M059J (cell line): ENCODE measurements around the gene PRDX6. TPM values are rescaled to one million over a fixed set of nuclear protein-coding genes. Genes with fewer than 3 reads are reported as not detected.
"Not testable (repeated sequence)": the region's sequence is repeated elsewhere in the genome, so short reads cannot be mapped to it uniquely, and the experiment has no call there.

Experiments used
- DNase-seq: peaks from one replicate; pipeline ENCODE4 v3.0.0-alpha.2; 2012; ENCODE audit warnings: low read depth
- total RNA-seq: library from RNA; depleted of rRNA; stranded (reverse); fragments of >200 nt; shearing (Covaris generic); gene quantifications from 2 replicates; pipeline ENCODE4 v1.2.3, GENCODE V29; 2014

The PRDX6 gene
- total RNA-seq, 1 experiment from 2014 or later, result 661 TPM

DNA sequence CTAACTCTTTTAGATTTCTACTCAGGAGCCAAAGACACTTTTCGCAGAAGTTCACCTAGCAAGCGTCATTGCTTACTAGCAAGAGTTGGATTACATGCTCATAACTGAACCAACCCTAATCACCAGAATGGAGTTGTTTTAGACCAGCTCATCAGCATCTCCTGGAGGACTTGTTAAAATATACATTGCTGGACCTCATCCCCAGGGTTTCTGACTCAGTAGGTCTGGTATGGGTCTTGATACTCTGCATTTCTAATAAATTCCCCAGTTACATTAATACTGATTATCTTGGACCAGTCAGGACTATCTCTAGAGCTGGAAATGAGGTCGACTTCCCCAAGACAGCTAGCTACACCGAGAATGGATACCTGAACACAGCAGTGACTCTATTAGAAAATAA is 9.7 kb upstream of the PRDX6 start:
- DNase-seq, result no peak

DNA sequence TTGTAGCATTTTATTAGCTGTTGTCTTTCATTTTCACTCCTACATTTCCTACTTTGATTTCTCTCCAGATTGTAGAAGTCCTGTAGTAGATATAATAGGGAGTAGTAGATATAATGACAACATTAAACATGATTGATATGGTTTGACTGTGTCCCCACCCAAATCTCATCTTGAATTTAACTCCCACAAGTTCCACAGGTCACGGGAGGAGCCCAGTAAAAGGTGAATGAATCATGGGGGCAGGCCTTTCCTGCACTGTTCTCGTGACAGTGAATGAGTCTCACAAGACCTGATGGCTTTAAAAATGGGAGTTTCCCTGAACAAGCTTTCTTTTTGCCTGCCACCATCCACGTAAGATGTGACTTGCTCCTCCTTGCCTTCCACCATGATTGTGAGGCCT is 7.5 kb upstream of the PRDX6 start:
- no peak for DNase-seq

DNA sequence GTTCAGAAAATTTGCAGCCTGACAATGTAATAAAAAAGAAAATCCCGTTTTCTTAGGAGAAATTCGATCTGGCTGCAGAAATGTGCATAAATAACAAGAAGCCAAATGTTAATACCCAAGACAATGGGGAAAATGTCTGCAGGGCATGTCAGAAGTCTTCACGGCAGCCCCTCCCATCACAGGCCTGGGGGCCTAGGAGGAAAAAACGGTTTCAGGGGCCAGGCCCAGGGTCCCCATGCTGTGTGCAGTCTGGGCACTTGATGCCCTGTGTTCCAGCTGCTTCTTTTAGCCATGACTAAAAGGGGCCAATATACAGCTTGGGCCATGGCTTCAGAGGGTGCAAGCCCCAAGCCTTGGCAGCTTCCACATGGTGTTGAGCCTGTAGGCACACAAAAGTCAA is 6.5 kb upstream of the PRDX6 start:
- DNase-seq, result no peak

DNA sequence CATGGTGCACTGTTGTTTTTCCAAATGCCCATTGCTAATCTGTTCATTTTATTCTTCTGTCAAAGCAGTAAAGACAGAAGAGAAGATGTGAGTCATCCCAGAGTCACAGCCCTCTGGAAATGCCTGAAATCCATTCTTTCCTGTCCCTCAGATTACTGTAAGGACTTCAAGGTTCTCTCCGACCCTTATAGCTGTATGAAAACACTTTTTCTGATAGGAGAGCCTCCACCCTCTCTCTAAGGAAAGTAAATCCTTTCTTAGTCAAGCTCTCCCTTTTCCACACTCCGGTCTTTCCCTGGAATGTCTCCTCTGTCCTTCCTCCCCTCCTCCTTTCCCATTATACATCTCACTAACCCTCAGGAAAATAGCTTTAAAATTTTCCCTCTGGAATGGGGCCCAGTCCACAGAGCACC is 3.5 kb upstream of the PRDX6 start:
- peak; percentile 84 for DNase-seq

DNA sequence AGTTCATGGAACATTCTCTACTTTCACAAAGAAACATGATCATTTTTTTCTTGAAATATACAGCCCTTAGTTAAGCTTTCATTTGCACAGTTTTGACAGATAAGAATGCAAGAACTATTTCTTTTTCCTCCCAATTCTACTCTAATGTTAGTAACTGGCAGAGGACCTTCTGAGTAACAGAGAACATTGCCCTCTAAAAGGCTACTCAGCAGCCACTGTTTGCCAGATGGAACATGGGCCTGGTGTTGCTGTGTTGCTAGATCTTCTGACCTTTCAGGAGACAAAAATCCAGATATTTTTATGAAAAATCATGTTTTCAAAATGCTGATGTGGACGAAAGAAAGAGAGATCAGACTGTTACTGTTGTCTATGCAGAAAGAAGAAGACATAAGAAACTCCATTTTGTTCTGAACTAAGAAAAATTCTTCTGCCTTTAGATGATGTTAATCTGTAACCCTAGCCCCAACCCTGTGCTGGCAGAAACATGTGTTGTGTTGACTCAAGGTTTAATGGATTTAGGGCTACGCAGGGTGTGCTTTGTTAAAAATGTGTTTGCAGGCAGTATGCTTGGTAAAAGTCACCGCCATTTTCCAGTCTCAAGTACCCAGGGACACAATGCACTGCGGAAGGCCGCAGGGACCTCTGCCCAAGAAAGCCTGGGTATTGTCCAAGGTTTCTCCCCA is 2.9 kb upstream of the PRDX6 start:
- DNase-seq, result no peak

DNA sequence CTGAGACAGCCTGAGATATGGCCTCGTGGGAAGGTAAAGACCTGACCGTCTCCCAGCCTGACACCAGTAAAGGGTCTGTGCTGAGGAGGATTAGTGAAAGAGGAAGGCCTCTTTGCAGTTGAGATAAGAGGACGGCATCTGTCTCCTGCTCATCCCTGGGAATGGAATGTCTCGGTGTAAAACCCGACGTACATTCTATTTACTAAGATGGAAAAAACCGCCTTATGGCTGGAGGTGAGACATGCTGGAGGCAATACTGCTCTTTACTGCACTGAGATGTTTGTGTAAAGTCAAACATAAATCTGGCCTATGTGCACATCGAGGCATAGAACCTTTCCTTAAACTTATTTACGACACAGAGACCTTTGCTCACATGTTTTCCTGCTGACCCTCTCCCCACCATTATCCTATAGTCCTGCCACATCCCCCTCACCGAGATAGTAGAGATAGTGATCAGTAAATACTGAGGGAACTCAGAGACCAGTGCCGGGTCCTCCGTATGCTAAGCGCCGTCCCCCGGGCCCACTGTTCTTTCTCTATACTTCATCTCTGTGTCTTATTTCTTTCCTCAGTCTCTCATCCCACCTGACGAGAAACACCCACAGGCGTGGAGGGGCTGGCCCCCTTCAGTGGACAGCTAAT is 2.2 kb upstream of the PRDX6 start:
- DNase-seq, result not testable (repeated sequence)

DNA sequence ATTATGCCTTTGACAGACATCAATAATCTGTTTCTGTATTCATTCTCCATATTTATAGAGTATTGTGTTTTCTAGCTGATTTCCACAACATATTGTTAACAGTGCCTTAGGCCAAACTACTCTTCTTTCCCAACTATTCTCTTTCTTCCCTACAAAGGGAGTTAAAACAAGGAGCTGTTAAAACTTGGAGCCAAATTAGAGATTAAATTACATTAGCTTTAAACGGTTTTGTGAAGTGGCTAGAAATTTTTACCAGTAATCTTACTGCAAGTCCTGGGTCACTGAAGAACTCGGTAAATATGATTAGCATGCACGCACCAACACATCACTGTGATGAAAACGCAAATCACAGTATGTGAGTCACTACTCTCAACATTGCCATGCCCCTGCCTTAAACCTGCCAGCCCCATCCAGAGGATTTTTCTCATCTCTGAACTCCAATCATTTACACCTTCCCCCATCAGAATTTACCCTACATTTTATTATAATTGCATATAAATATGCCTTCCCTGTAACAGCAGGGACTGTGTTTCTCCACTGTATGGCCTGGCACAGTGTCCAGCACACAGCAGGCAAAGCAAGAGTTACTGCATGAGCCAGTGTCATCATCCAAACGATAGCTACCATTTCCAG is 1.5 kb upstream of the PRDX6 start:
- peak; percentile 75 for DNase-seq

DNA sequence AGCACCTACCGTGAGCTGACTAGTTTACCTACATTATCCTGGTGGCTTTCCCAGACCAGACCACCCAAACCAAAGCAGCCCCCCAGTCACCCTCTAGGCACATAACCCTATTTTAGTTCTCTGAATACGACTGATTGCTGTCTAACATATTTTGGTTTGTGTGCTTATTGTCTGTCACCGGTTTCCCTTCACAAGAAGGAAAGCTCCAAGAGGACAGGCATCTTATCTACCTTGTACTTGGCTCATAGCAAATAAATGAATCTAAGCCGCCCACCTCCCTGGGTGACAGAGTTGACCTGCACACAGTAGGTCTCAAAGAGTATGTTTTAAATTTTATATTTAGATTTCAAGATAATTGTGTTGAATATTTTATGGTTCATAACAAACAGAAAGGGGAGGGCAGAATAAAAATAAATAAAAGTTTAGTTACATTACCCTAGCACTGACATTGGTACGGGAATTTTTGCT is 904 bp upstream of the PRDX6 start:
- no peak for DNase-seq

DNA sequence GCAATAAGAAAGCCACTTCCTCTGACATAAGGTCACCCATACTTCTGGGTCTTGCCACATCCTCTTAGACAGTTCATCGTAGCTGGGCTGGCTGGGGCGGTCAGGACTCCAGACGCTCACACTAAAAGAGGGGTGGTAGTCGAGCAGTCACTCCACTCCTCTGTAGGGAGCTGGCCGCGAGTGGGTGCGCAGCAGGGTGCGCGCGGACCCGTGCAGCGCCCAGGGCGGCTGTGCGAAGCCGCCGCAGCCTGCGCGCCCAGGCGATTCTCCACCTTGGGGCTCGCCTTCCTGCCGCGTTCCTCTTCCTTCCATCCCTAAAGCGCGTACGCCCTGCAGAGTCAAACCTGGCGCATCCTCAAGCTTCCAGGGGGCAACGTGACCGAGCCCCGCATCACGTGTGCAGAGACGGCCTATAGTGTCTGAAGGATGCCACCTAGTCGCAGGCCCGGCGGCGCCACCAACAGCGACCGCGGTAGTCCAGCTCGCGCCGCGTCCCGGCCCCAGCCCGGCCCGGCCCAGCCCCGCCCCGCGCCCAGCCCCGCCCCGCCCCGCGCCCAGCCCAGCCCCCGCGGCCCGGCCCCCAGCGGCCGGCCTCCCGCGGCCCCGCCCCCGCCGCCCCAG is 360 bp upstream of the PRDX6 start:
- peak; percentile 96 for DNase-seq

DNA sequence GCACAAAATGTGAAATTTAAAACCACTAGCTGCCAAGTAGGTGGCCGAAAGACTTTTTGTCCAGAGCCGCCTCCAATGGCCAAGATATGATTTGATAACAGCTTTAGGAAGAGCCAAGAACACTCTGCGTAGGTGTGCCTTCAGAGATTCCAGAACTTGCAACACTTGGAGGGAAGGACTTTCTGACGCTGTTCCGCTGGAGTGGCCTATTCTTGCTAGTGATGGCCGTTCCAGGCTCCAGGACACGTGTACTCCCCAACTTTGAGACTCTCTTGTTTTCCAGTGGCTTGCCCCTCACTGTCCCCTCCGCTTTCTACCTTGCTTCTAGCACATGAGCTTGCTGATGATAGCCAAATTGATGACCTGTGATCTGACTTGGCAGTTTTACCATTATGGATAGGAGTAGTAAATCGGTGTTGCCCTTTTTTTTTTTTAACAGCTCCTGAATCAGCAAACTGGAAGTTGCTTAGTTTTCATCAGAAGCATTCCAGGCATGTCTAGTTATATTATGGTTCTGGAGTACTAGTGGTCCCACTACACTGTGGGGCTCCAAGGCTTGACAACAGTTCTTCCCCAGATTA is 1.0 kb downstream of the PRDX6 start:
- peak; percentile 75 for DNase-seq

DNA sequence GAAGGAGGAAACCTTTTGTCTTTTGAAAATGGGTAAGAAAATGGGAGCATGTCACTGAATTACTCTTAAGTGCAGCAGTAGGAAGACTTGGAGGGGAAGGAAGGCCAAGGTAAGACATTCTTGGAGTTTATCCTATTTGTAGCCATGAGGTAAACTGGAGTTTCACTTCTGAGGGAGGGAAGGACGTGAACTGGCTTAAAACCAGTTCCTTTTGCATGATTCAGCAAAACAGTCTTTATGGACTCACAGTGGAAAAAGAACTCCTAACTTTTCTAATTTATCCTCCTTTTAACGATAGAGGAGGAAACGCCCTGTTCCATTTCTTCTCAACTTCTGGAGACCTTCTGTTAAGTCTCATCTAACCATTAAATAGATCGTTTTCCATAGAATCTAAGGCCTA is 2.5 kb downstream of the PRDX6 start:
- peak; percentile 18 for DNase-seq

DNA sequence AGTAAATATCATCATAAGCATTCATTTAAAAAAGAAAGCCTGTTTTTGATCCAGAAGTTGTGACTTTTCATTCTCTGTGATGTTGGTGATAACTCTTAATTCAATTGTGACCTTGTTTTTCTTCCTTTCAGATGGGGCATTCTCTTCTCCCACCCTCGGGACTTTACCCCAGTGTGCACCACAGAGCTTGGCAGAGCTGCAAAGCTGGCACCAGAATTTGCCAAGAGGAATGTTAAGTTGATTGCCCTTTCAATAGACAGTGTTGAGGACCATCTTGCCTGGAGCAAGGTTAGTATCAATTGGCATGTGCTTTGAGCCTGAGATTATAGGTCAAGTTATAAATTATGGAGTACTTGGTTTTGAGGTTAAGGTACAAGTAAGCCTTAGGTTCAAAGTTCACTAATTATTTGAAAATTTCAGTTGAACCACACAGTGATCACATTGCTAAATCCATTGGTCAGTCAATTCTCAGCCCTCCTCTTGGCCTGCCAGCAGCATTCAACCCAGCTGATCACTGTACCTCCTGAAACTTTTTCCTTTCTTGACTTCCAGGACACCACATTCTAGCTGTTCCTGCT is 4.1 kb downstream of the PRDX6 start:
- no peak for DNase-seq

DNA sequence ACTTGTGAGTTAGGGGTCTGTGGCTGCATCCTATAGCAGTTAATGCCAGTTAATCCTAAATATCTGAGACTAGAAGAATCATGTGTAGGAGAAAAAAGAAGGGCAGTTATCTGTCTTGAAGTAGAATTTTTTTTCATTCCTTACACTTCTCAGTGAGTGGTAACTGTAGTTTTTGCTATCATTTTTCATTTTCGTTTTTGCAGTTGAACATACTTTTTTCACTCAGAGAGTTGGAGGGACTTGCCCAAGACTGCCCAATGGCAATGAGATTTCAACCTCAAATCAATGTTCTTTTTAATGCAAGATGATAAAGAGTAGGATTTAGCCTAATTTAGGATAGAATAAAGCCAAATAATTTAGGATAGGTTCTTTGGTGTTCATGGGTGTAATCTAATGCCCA is 5.5 kb downstream of the PRDX6 start:
- DNase-seq, result no peak

DNA sequence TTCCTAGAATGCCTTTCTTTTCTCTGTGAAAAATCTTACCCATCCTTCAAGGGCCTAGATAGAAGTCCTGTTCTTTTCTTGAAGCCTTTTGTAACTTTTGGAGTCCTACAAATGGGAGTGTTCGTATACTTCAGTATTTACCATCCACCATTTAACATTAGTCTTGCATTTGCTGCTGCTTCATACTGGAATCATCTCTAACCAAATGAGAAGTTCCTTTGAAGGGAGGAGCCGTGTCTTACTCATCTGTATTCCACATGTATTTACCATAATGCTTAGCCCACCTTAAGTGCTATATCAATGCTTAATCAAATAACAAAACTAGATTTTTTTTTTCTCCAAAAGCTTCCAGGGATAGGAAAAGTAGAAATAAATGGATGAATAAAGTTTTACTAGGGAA is 7.1 kb downstream of the PRDX6 start:
- DNase-seq, result no peak

DNA sequence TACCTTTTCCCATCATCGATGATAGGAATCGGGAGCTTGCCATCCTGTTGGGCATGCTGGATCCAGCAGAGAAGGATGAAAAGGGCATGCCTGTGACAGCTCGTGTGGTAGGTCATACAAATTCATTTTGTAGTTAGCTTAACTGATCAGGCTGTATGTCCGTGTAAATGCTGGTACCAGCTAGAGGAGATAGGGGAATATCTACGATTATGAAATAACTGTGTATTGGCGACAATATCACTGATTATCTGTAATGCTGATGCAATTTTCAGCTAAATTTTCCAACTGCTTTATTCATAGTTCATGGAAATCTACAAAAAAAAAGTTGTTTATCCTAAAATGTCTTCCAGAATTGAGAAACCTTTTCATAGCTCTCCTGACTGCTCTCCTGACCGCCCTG is 8.3 kb downstream of the PRDX6 start:
- no peak for DNase-seq

DNA sequence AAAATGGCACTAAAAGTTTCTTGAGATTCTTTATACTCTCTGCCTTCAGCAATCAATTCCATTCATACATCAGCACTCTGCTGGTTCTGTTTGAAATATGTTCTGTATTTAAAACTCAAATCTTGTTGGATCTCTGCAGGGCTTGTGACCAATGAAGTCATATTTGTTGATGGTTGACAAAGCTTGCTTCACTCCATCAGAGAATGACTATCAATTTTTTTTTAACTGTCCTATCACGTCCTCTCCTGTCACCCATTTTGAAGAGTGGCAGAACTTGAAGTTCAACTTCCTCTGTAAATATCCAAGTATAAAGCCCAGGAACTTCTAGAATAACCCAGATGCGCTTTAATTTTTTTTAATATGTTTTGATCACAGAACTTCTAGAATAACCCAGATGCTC is 10.9 kb downstream of the PRDX6 start:
- DNase-seq, result no peak

DNA sequence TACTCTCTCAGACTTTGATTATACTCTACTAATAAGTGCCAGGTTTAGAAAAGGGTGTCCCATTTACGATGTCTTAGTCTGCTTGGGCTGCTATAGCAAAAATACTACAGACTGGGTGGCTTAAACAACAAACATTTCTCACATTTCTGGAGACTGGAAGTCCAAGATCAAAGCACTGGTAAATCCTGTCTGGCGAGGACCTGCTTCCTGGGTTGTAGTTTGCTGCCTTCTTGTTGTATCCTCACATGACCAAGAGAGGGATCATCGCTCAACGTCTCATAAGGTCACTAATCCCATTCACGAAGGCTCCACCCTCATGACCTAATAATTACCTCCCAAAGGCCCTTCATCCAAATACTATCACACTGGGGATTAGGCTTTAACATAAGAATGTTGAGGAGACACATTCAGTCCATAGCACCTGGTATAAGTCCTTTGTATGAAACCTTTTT is 12.0 kb downstream of the PRDX6 start:
- DNase-seq, result peak; percentile 44

DNA sequence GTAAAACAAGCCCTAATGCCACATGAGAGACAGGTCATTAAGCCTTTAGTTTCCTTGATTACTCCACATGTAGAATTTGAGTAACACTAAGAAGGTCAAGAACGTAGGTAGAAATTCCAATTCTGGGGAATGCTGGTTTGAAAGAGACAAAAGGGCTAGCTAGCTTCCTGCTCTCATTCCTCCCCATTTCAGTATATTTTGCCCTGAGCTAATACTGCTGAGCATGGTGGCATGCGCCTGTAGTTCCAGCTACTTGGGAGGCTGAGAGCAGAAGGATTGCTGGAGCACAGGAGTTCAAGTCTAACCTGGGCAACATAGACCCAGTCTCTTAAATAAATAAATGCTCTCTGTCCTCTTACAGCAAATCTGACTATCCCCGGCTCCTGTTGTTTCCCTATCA is 12.8 kb downstream of the PRDX6 start:
- DNase-seq, result no peak

DNA sequence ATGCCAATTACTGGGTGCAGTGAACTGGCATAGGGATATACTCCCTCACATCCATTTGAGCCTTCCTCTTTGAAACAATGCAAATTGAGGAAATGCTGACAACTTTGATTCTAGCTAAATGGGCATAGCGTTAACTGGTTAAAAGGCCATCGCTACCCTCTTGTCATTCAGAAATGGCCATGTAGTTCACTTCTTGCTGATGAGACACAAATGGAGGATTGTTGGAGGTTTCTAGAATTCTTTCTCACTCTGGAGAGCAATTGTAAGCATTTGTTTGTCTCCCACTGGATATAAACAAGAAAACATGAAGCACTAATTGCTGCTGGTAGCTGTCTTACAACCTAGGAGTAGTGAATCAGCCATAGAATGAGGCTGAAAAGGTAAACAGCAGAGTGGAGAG is 14.4 kb downstream of the PRDX6 start:
- DNase-seq, result no peak

DNA sequence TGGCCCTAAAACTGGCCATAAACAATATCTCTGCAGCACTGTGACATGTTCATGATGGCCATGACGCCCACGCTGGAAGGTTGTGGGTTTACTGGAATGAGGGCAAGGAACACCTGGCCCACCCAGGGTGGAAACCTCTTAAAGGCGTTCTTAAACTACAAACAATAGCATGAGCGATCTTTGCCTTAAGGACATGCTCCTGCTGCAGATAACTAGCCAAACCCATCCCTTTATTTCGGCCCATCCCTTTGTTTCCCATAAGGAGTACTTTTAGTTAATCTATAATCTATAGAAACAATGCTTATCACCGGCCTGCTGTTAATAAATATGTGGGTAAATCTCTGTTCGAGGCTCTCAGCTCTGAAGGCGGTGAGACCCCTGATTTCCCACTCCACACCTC is 16.0 kb downstream of the PRDX6 start:
- not testable (repeated sequence) for DNase-seq

DNA sequence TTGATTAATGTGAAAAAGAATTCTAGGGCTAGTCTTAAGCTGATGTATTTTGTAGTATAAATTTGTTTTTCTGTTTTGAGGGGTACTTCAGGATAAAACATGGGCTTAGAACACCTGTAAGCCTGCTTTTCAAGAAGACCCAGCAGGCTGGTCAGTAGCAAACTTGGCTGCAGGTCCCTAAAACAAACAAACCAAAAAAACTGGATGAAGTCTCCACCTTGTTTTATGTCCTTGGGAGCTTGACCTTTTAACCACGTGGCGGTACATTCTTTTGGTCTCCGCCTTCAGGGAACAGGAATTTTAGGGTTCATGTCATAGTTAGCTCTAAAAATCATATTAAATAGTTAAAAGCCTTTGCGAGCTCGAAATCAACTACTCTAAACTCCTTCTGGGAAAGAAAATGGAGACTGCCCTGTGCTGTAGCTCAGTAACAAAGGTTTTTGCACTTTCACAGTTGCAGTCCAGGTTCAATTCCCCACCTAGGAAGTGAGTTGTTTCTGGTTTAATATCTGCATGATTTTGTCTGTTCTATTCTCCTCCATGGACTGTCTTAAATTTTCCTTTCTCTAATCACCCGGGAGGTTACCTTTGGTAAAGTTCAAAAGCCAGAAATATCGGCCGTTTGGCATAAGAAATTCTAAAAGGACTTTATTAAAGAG is 18.6 kb downstream of the PRDX6 start:
- no peak for DNase-seq
